Endothelial cell (in vitro differentiated cells): Measurements from ENCODE around the gene DPYSL3. TPM values are rescaled to one million over a fixed set of nuclear protein-coding genes. Genes with fewer than 3 reads are reported as not detected.

Experiments used
- DNase-seq: peaks from one replicate; pipeline ENCODE4 v3.0.0; 2021; ENCODE audit warnings: low spot score
- H3K27ac Mint-ChIP-seq: one replicate; pipeline ENCODE4 v1.8.0; 2021; ENCODE audit warnings: mixed read lengths, inconsistent platforms; ENCODE audit not compliant: unreplicated experiment
- H3K27me3 Mint-ChIP-seq: one replicate; pipeline ENCODE4 v1.8.0; 2021; ENCODE audit warnings: mild to moderate bottlenecking, moderate library complexity, mixed read lengths, inconsistent platforms; ENCODE audit not compliant: unreplicated experiment
- H3K36me3 Mint-ChIP-seq: one replicate; pipeline ENCODE4 v1.8.0; 2021; ENCODE audit warnings: mild to moderate bottlenecking, low read depth, mixed read lengths, inconsistent platforms; ENCODE audit not compliant: unreplicated experiment
- H3K4me1 Mint-ChIP-seq: one replicate; pipeline ENCODE4 v1.8.0; 2021; ENCODE audit warnings: mild to moderate bottlenecking, mixed read lengths, inconsistent platforms; ENCODE audit not compliant: unreplicated experiment
- H3K4me3 Mint-ChIP-seq: one replicate; pipeline ENCODE4 v1.8.0; 2021; ENCODE audit warnings: mild to moderate bottlenecking, mixed read lengths, inconsistent platforms; ENCODE audit not compliant: unreplicated experiment
- H3K9me3 Mint-ChIP-seq: one replicate; pipeline ENCODE4 v1.8.0; 2021; ENCODE audit warnings: mixed read lengths, inconsistent platforms; ENCODE audit not compliant: unreplicated experiment
- CTCF ChIP-seq: fragments of 200-600 bp; sonication (generic); IDR thresholded peaks from one replicate; pipeline ENCODE4 v1.5.0; 2021; ENCODE audit warnings: antibody characterized with exemption; ENCODE audit not compliant: unreplicated experiment
- total RNA-seq: library from RNA; stranded (reverse); fragmentation: NEBNext Ultra II Directional; extraction: Animal tissue kit (Norgen Biotek cat#: 25700); gene quantifications from one replicate; pipeline ENCODE4 v1.2.1, GENCODE V29; 2021; ENCODE audit not compliant: unreplicated experiment

Gene DPYSL3
- total RNA-seq, 1 donor from 2014 or later = 27.6 TPM

- H3K4me1 Mint-ChIP-seq = peaks cover 6% of the 10 kb centered on the region
- no peak for DNase-seq
- H3K27ac Mint-ChIP-seq = no peak overlapping the region
- no peak for TF ChIP-seq CTCF
- no peaks in the 10 kb centered on the region for H3K36me3 Mint-ChIP-seq
- H3K27me3 Mint-ChIP-seq = no peaks in the 10 kb centered on the region
- H3K4me3 Mint-ChIP-seq = no peak overlapping the region
- H3K9me3 Mint-ChIP-seq = no peaks in the 10 kb centered on the region
These were observed 127.1 kb downstream of the DPYSL3 start for GRCh38 chr5:147382776-147383175.

GRCh38 chr5:147381555-147381954 lies 128.3 kb downstream of the DPYSL3 start:
- H3K4me3 Mint-ChIP-seq = no peak overlapping the region
- H3K27ac Mint-ChIP-seq = no peak overlapping the region
- no peaks in the 10 kb centered on the region for H3K9me3 Mint-ChIP-seq
- no peak for TF ChIP-seq CTCF
- no peaks in the 10 kb centered on the region for H3K4me1 Mint-ChIP-seq
- no peaks in the 10 kb centered on the region for H3K36me3 Mint-ChIP-seq
- DNase-seq = no peak
- peaks cover 1% of the 10 kb centered on the region for H3K27me3 Mint-ChIP-seq

- TF ChIP-seq CTCF = no peak
- no peak overlapping the region for H3K27ac Mint-ChIP-seq
- no peaks in the 10 kb centered on the region for H3K9me3 Mint-ChIP-seq
- DNase-seq = no peak
- no peak overlapping the region for H3K4me3 Mint-ChIP-seq
- H3K36me3 Mint-ChIP-seq = no peaks in the 10 kb centered on the region
- peaks cover 1% of the 10 kb centered on the region for H3K27me3 Mint-ChIP-seq
- H3K4me1 Mint-ChIP-seq = no peaks in the 10 kb centered on the region
These were observed 132.2 kb downstream of the DPYSL3 start for GRCh38 chr5:147377682-147378081.

GRCh38 chr5:147375151-147375550 lies 134.7 kb downstream of the DPYSL3 start:
- peaks cover 3% of the 10 kb centered on the region for H3K4me1 Mint-ChIP-seq
- H3K4me3 Mint-ChIP-seq = no peak overlapping the region
- no peaks in the 10 kb centered on the region for H3K9me3 Mint-ChIP-seq
- no peak for DNase-seq
- peaks cover 1% of the 10 kb centered on the region for H3K27me3 Mint-ChIP-seq
- no peak for TF ChIP-seq CTCF
- no peak overlapping the region for H3K27ac Mint-ChIP-seq
- no peaks in the 10 kb centered on the region for H3K36me3 Mint-ChIP-seq

- no peak for TF ChIP-seq CTCF
- H3K4me3 Mint-ChIP-seq = no peak overlapping the region
- no peak overlapping the region for H3K27ac Mint-ChIP-seq
- H3K36me3 Mint-ChIP-seq = no peaks in the 10 kb centered on the region
- peaks cover 1% of the 10 kb centered on the region for H3K27me3 Mint-ChIP-seq
- no peak for DNase-seq
- H3K9me3 Mint-ChIP-seq = no peaks in the 10 kb centered on the region
- H3K4me1 Mint-ChIP-seq = peaks cover 3% of the 10 kb centered on the region
These were observed 136.5 kb downstream of the DPYSL3 start for GRCh38 chr5:147373328-147373727.
